Uterus (tissue), 2 donors: Measurements from ENCODE around the gene CRTAC1.

Source experiments
- POLR2A ChIP-seq, 2 donors: fragments of 450-650 bp; IDR thresholded peaks; one replicate each; pipeline ENCODE4 v1.6.1; 2016; ENCODE audit warnings: antibody characterized with exemption in 2 of 2, mild to moderate bottlenecking in 1 of 2, moderate library complexity in 1 of 2
- TF ChIP-seq, protein P1 (sequence below), 4 experiments: fragments of 200-600 bp in 2 of 4; fragments of 450-650 bp in 2 of 4; sonication (generic) in 2 of 4; IDR thresholded peaks; one replicate each; pipeline ENCODE4 v1.5.1; 2016 to 2019; ENCODE audit warnings: antibody characterized with exemption in 4 of 4, mild to moderate bottlenecking in 2 of 4, moderate library complexity in 1 of 4

GRCh38 chr10:97919012-97919411 lies 111.4 kb downstream of the CRTAC1 start:
- TF ChIP-seq, protein P1, sequence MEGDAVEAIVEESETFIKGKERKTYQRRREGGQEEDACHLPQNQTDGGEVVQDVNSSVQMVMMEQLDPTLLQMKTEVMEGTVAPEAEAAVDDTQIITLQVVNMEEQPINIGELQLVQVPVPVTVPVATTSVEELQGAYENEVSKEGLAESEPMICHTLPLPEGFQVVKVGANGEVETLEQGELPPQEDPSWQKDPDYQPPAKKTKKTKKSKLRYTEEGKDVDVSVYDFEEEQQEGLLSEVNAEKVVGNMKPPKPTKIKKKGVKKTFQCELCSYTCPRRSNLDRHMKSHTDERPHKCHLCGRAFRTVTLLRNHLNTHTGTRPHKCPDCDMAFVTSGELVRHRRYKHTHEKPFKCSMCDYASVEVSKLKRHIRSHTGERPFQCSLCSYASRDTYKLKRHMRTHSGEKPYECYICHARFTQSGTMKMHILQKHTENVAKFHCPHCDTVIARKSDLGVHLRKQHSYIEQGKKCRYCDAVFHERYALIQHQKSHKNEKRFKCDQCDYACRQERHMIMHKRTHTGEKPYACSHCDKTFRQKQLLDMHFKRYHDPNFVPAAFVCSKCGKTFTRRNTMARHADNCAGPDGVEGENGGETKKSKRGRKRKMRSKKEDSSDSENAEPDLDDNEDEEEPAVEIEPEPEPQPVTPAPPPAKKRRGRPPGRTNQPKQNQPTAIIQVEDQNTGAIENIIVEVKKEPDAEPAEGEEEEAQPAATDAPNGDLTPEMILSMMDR (IDR thresholded peaks at IDR 0.05): no peak
- no peak for TF ChIP-seq POLR2A (IDR thresholded peaks at IDR 0.05)
